ENCODE data around the gene SPG7. TPM values are rescaled to one million over a fixed set of nuclear protein-coding genes. Genes with fewer than 3 reads are reported as not detected.

The SPG7 gene
- total RNA-seq, 1 experiment from 2014 or later = 141 TPM

DNA sequence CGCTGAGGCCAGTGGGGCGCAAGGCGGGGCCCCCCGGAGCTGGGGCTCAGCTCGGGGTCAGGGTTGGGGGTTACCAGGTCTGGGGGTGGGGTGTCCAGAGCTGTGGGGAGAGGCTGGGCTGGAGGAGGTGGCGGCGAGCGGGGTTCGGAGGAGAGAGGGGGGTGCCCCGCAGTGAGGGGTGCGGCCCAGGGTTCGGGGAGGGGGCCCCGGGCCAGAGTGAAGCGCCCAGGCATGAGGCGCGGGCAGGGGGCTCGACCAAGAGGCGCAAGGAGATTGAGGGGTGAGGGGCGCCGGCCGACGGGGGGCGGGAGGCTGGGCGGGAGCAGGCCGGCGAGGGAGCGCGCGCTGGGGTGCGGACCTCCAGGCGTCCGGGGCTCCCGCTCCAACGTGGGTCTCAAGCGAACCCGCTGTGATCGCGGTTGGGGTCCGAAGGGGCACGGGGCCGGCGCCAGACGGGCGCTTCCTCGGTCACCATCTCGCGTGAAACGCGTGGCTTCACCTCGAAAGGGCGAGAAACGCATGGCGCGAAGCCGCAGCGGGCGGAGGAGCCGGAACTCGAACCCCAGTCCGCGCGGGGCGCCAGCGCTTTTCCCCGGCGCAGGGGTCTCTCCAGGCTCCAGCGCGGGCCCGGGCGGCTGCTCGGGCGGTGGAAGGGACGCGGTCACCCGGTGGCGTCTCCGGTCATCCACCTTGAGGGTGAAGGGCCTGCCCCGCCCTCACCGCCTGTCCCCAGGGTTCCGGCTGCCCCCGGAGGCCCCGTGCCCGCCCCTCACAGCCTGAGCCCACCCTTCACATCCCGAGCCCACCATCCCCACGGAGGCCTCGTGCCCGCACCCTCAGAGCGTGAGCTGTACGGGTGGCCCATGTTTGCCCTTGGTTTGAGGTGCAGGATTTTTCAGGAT lies 68.2 kb downstream of the SPG7 start (continued):
- TF ChIP-seq ZNF219 (CRISPR knock-in tag; IDR thresholded peaks at IDR 0.05; ENCODE audit: borderline replicate concordance) = no peak

GRCh38 chr16:89577055-89577759 lies 69.0 kb downstream of the SPG7 start:
- TF ChIP-seq ZNF416 (CRISPR knock-in tag; IDR thresholded peaks at IDR 0.05) (no peak), ZNF232 (CRISPR knock-in tag; IDR thresholded peaks at IDR 0.05) (no peak), TEAD4 (CRISPR knock-in tag; IDR thresholded peaks at IDR 0.05) (no peak), RELA (CRISPR knock-in tag; IDR thresholded peaks at IDR 0.05; ENCODE audit: borderline replicate concordance) (no peak), ZNF219 (CRISPR knock-in tag; IDR thresholded peaks at IDR 0.05; ENCODE audit: borderline replicate concordance) (no peak), ETV6 (CRISPR knock-in tag; IDR thresholded peaks at IDR 0.05) (no peak), CREM (CRISPR knock-in tag; IDR thresholded peaks at IDR 0.05) (no peak), CTCF (IDR thresholded peaks at IDR 0.05) (no peak), E2F5 (CRISPR knock-in tag; IDR thresholded peaks at IDR 0.05) (no peak)
- TF ChIP-seq, protein P1, sequence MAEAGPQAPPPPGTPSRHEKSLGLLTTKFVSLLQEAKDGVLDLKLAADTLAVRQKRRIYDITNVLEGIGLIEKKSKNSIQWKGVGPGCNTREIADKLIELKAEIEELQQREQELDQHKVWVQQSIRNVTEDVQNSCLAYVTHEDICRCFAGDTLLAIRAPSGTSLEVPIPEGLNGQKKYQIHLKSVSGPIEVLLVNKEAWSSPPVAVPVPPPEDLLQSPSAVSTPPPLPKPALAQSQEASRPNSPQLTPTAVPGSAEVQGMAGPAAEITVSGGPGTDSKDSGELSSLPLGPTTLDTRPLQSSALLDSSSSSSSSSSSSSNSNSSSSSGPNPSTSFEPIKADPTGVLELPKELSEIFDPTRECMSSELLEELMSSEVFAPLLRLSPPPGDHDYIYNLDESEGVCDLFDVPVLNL (CRISPR knock-in tag; IDR thresholded peaks at IDR 0.05; ENCODE audit: borderline replicate concordance, low read depth) = no peak
- TF ChIP-seq, protein P2, sequence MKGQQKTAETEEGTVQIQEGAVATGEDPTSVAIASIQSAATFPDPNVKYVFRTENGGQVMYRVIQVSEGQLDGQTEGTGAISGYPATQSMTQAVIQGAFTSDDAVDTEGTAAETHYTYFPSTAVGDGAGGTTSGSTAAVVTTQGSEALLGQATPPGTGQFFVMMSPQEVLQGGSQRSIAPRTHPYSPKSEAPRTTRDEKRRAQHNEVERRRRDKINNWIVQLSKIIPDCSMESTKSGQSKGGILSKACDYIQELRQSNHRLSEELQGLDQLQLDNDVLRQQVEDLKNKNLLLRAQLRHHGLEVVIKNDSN (CRISPR knock-in tag; IDR thresholded peaks at IDR 0.05) = no peak
- H3K36me3 Mint-ChIP-seq = no peaks in the 10 kb centered on the region; the same call in 1 of the 2 replicates
- POLR2A ChIA-PET = no interaction called here

DNA sequence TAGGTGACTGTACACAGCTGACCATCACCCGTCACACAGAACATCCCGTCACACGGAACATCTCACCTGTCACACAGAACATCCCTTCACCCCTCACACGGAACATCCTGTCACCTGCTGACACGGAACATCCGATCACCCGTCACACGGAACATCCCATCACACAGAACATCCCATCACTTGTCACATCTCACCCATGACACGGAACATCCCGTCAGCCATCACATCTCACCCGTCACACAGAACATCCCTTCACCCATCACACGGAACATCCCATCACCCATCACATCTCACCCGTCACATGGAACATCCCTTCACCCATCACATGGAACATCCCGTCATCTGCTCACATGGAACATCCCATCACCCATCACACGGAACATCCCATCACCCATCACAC lies 71.1 kb downstream of the SPG7 start:
- Mint-ChIP-seq H3K27me3 (ENCODE audit: low read depth) (peaks cover 10% of the 10 kb centered on the region), H3K36me3 (no peaks in the 10 kb centered on the region; the same call in 1 of the 2 replicates), H3K9me3 (no peaks in the 10 kb centered on the region), H3K4me3 (no peak overlapping the region), H3K27ac (no peak overlapping the region), H3K4me1 (no peaks in the 10 kb centered on the region)
- POLR2A ChIA-PET = interaction anchor here (0.7 kb wide), 1 partner anchor 51 kb away, joined by 4 read pairs; no protein-coding TSS in a partner anchor
- ATAC-seq (no peak), DNase-seq (ENCODE audit: low spot score) (no peak)
- TF ChIP-seq NFE2L1 (CRISPR knock-in tag; IDR thresholded peaks at IDR 0.05) = peak; percentile 22; the same call in 1 of the 2 replicates
- TF ChIP-seq ZBTB21 (CRISPR knock-in tag; IDR thresholded peaks at IDR 0.05; ENCODE audit: borderline replicate concordance) = no peak
- CTCF ChIA-PET = interaction anchor here (0.6 kb wide), 1 partner anchor 38 kb away, joined by 4 read pairs; no protein-coding TSS in a partner anchor

More at GRCh38 chr16:89577055-89577759, 69.0 kb downstream of the SPG7 start:
- Mint-ChIP-seq H3K27ac (no peak overlapping the region), H3K9me3 (no peaks in the 10 kb centered on the region), H3K4me3 (peak overlapping the region; percentile 56), H3K27me3 (ENCODE audit: low read depth) (peaks cover 10% of the 10 kb centered on the region), H3K4me1 (peaks cover 8% of the 10 kb centered on the region)
- CTCF ChIA-PET = interaction anchor here (0.6 to 2.6 kb wide), 4 partner anchors 12 to 758 kb away, joined by 4 to 16 read pairs (median 4); partner anchors contain the start of gene SPATA2L
- DNase-seq (ENCODE audit: low spot score) = no peak
- ATAC-seq = no peak

Measured in WTC11 (cell line).